Neural progenitor cell (in vitro differentiated cells): ENCODE measurements around the gene RAB36.

Source experiments
- EZH2 ChIP-seq: fragments of 200-600 bp; sonication (generic); IDR thresholded peaks from 2 replicates; pipeline ENCODE4 v1.6.1; 2017; ENCODE audit warnings: antibody characterized with exemption, mild to moderate bottlenecking, moderate library complexity
- EZH2phosphoT487 ChIP-seq: fragments of 200-600 bp; sonication (generic); IDR thresholded peaks from 2 replicates; pipeline ENCODE4 v1.6.1; 2017; ENCODE audit warnings: antibody characterized with exemption
- TF ChIP-seq, protein P1 (sequence below): fragments of 200-600 bp; sonication (generic); IDR thresholded peaks from 2 replicates; pipeline ENCODE4 v1.5.1; 2017; ENCODE audit warnings: antibody characterized with exemption, mild to moderate bottlenecking

DNA sequence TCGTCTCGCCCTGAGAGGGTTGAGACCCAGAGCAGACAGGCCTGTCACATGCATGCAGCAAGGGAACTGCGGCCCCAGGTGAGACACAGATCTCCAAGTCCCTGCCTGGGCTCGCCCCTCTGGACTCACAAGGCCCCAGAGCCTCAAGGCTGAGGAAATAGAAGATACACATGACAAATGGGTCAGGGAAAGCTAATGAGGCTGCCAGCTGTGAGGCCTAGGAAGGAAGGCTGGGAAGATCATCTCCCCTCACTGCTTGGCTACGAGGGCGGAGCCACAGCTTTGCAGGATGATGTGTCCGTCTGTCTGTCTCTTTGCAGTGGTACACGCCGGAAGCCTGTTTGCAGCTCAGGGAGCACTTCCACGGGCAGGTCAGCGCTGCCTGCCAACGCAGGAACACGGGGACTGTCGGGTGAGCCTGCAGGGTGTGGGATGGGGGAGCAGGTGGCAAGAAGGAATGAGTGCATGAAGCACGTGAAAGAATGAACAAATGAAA is 4.5 kb downstream of the RAB36 start:
- TF ChIP-seq, protein P1, sequence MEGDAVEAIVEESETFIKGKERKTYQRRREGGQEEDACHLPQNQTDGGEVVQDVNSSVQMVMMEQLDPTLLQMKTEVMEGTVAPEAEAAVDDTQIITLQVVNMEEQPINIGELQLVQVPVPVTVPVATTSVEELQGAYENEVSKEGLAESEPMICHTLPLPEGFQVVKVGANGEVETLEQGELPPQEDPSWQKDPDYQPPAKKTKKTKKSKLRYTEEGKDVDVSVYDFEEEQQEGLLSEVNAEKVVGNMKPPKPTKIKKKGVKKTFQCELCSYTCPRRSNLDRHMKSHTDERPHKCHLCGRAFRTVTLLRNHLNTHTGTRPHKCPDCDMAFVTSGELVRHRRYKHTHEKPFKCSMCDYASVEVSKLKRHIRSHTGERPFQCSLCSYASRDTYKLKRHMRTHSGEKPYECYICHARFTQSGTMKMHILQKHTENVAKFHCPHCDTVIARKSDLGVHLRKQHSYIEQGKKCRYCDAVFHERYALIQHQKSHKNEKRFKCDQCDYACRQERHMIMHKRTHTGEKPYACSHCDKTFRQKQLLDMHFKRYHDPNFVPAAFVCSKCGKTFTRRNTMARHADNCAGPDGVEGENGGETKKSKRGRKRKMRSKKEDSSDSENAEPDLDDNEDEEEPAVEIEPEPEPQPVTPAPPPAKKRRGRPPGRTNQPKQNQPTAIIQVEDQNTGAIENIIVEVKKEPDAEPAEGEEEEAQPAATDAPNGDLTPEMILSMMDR: no peak
- TF ChIP-seq EZH2phosphoT487 (no peak), EZH2 (no peak)
